Measurements from ENCODE around the gene SAMD4A.

SAMD4A gene

GRCh38 chr14:54562334-54562733 lies 4.6 kb upstream of the SAMD4A start:
- no peaks in the 10 kb centered on the region for H3K36me3 ChIP-seq (ENCODE audit: insufficient read depth)
- H4K20me1 ChIP-seq (ENCODE audit: insufficient read depth) = no peaks in the 10 kb centered on the region
- no peaks in the 10 kb centered on the region for H3K27me3 ChIP-seq (ENCODE audit: insufficient read depth, low read depth)
- H2AFZ ChIP-seq (ENCODE audit: low read depth) = no peak overlapping the region
- TF ChIP-seq, protein P1, sequence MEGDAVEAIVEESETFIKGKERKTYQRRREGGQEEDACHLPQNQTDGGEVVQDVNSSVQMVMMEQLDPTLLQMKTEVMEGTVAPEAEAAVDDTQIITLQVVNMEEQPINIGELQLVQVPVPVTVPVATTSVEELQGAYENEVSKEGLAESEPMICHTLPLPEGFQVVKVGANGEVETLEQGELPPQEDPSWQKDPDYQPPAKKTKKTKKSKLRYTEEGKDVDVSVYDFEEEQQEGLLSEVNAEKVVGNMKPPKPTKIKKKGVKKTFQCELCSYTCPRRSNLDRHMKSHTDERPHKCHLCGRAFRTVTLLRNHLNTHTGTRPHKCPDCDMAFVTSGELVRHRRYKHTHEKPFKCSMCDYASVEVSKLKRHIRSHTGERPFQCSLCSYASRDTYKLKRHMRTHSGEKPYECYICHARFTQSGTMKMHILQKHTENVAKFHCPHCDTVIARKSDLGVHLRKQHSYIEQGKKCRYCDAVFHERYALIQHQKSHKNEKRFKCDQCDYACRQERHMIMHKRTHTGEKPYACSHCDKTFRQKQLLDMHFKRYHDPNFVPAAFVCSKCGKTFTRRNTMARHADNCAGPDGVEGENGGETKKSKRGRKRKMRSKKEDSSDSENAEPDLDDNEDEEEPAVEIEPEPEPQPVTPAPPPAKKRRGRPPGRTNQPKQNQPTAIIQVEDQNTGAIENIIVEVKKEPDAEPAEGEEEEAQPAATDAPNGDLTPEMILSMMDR (conservative IDR thresholded peaks at IDR 0.05; ENCODE audit: low read depth, low read length) = no peak
- no peaks in the 10 kb centered on the region for H3K79me2 ChIP-seq (ENCODE audit: insufficient read depth, low read depth)
- no peak overlapping the region for H3K4me3 ChIP-seq (IDR thresholded peaks at IDR 0.05; ENCODE audit: insufficient read depth, low read depth, low read length)
- no peak overlapping the region for H3K9ac ChIP-seq
- no peak overlapping the region for H3K4me2 ChIP-seq
- H3K4me1 ChIP-seq (ENCODE audit: low read depth, poor library complexity, severe bottlenecking) = peaks cover 4% of the 10 kb centered on the region
- no peak overlapping the region for H3K27ac ChIP-seq

DNA sequence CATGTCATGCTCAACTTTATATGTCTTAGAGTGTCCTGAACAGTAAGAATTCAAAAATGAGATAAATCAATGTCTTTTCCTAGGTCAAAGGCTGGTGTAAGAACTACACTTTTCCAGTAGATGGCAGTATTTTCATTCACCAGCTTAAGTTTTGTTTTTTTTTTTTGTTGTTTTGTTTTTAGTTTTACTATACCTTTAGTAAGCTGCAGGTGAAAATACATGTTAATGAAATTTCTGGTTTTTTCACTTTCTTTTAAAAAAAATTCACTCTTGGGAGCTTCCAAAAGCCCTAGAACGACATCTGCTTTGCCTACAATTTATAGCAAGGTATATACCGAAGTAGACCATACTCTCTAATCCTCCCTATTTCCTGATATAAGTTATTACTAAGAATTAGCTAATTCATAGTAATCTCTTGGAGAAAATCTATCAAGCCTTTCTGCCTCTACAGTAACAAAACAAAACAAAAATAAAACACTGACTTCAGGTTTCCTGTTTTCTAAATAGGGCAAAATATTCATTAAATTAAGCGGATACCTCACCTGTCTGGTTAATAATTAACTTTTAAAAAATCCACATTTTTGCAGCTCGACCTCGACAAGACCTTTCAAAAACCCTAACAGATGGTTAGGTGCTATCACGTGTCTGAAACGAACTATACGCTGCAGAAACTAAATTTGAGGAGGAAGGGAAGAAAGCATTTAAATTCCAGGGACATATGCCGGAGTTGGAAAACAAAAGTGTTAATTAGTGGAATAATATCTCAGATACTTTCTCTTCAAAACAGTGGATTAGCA lies 2.7 kb upstream of the SAMD4A start:
- Histone ChIP-seq H3K4me2 (peak overlapping the region; percentile 66), H3K79me2 (ENCODE audit: insufficient read depth, low read depth) (no peaks in the 10 kb centered on the region), H3K4me1 (ENCODE audit: low read depth, poor library complexity, severe bottlenecking) (peaks cover 4% of the 10 kb centered on the region), H3K4me3 (IDR thresholded peaks at IDR 0.05; ENCODE audit: insufficient read depth, low read depth, low read length) (no peak overlapping the region), H3K36me3 (ENCODE audit: insufficient read depth) (no peaks in the 10 kb centered on the region), H4K20me1 (ENCODE audit: insufficient read depth) (no peaks in the 10 kb centered on the region), H2AFZ (ENCODE audit: low read depth) (peak overlapping the region; percentile 88; the same call in 1 of the 2 replicates), H3K27me3 (ENCODE audit: insufficient read depth, low read depth) (no peaks in the 10 kb centered on the region), H3K9ac (no peak overlapping the region), H3K27ac (no peak overlapping the region)
- TF ChIP-seq, protein P1 (conservative IDR thresholded peaks at IDR 0.05; ENCODE audit: low read depth, low read length) = peak; percentile 79

GRCh38 chr14:54564868-54565784 lies 1.8 kb upstream of the SAMD4A start:
- no peaks in the 10 kb centered on the region for H3K36me3 ChIP-seq (ENCODE audit: insufficient read depth)
- H3K27ac ChIP-seq = no peak overlapping the region
- peak overlapping the region; percentile 60; the same call in 1 of the 2 replicates for H3K9ac ChIP-seq
- TF ChIP-seq, protein P1 (conservative IDR thresholded peaks at IDR 0.05; ENCODE audit: low read depth, low read length) = 0 out of 2 replicates have a peak, but pooled peaks have one; percentile 19
- H3K4me2 ChIP-seq = peak overlapping the region; percentile 66
- H3K4me1 ChIP-seq (ENCODE audit: low read depth, poor library complexity, severe bottlenecking) = peaks cover 4% of the 10 kb centered on the region
- no peaks in the 10 kb centered on the region for H3K79me2 ChIP-seq (ENCODE audit: insufficient read depth, low read depth)
- no peaks in the 10 kb centered on the region for H3K27me3 ChIP-seq (ENCODE audit: insufficient read depth, low read depth)
- peak overlapping the region; percentile 88 for H2AFZ ChIP-seq (ENCODE audit: low read depth)
- H3K4me3 ChIP-seq (IDR thresholded peaks at IDR 0.05; ENCODE audit: insufficient read depth, low read depth, low read length) = no peak overlapping the region
- no peaks in the 10 kb centered on the region for H4K20me1 ChIP-seq (ENCODE audit: insufficient read depth)

GRCh38 chr14:54565785-54566409 lies 1.0 kb upstream of the SAMD4A start:
- Histone ChIP-seq H3K79me2 (ENCODE audit: insufficient read depth, low read depth) (no peaks in the 10 kb centered on the region), H3K27me3 (ENCODE audit: insufficient read depth, low read depth) (no peaks in the 10 kb centered on the region), H2AFZ (ENCODE audit: low read depth) (peak overlapping the region; percentile 88), H3K4me1 (ENCODE audit: low read depth, poor library complexity, severe bottlenecking) (peaks cover 4% of the 10 kb centered on the region), H4K20me1 (ENCODE audit: insufficient read depth) (no peaks in the 10 kb centered on the region), H3K4me3 (IDR thresholded peaks at IDR 0.05; ENCODE audit: insufficient read depth, low read depth, low read length) (no peak overlapping the region), H3K4me2 (peak overlapping the region; percentile 66; the same call in 1 of the 2 replicates), H3K36me3 (ENCODE audit: insufficient read depth) (no peaks in the 10 kb centered on the region), H3K9ac (peak overlapping the region; percentile 60; the same call in 1 of the 2 replicates), H3K27ac (no peak overlapping the region)
- TF ChIP-seq, protein P1 (conservative IDR thresholded peaks at IDR 0.05; ENCODE audit: low read depth, low read length) = no peak

Data from KMS-11 (cell line).